ENCODE results near the gene CATSPERZ.
A peak's percentile ranks its signal among the peaks of the same experiment; 100 is the strongest.

Gene CATSPERZ

DNA sequence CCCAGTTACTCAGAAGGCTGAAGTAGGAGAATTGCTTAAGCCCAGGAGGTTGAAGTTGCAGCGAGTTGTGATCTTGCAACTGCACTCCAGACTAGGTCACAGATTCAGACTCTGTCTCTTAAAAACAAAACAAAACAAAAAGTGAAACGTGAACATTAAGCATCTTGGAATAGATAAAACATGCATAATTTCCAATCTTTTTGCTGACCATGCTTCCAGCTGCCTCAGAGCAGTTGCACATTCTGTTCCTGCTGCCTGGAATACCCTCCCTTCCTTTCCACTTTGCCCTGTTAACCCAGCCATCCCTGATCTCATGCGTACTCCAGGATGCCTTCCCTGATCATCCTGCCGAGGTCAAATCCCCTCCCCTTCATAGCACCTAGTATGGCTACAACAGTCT lies 39.1 kb downstream of the CATSPERZ start:
- no peak for TF ChIP-seq CTCF (conservative IDR thresholded peaks at IDR 0.05; ENCODE audit: low read depth, low read length)
- no peak overlapping the region for H3K4me3 ChIP-seq (ENCODE audit: low read length)
- DNase-seq (ENCODE audit: low read depth), result no peak

GRCh38 chr11:64339754-64340408 lies 39.7 kb downstream of the CATSPERZ start, which contains the start of gene CCDC88B:
TSS of gene CCDC88B (plus strand) at chr11:64340204. CDS start at chr11:64340267, 63 bp downstream.
- DNase-seq (ENCODE audit: low read depth), result no peak
- no peak within 1 kb of the TSS for H3K4me3 ChIP-seq (ENCODE audit: low read length)
- TF ChIP-seq CTCF (conservative IDR thresholded peaks at IDR 0.05; ENCODE audit: low read depth, low read length), result no peak

DNA sequence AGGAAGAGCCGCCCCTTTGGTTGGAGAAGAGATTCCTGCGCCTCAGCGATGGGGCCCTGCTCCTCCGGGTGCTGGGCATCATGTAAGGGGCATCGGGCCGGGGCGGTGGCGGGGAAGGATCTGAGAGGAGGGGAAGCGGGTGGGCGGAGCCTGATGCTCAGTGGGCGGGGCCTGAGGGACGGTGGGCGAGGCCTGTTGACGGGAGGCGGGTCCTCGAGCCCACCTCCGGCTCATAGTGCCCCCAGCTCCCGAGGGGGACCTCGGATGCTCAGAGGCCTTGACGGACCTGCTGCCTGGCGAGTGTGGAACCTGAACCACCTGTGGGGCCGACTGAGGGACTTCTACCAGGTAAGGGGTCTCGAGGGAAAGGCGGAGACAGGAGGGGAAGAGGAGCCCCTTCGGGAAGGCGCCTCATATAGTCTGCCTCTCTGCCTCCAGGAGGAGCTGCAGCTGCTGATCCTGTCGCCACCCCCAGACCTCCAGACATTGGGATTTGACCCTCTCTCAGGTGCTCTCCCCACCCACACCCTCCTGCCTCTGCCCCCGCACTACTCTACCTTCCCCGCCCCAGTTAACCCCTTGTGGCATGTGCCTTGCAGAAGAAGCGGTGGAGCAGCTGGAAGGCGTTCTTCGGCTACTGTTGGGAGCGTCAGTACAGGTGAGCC lies 40.6 kb downstream of the CATSPERZ start:
- peak; percentile 7 for TF ChIP-seq CTCF (conservative IDR thresholded peaks at IDR 0.05; ENCODE audit: low read depth, low read length)
- no peak for DNase-seq (ENCODE audit: low read depth)
- H3K4me3 ChIP-seq (ENCODE audit: low read length), result no peak overlapping the region

DNA sequence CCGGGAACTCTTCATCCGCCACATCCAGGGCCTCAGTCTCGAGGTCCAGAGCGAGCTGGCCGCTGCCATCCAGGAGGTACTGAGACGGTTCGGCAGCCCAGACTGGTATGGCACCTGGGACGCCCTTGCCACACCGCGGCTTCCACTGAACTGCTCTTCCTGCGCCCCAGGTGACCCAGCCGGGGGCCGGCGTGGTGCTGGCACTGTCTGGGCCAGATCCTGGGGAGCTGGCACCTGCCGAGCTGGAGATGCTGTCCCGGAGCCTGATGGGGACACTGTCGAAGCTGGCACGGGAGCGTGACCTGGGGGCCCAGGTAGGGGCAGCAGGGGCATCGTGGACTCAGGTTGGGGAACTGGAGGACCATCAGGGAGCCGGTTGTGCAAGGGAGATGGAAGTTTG lies 41.3 kb downstream of the CATSPERZ start:
- no peak for DNase-seq (ENCODE audit: low read depth)
- no peak for TF ChIP-seq CTCF (conservative IDR thresholded peaks at IDR 0.05; ENCODE audit: low read depth, low read length)
- H3K4me3 ChIP-seq (ENCODE audit: low read length), result no peak overlapping the region

DNA sequence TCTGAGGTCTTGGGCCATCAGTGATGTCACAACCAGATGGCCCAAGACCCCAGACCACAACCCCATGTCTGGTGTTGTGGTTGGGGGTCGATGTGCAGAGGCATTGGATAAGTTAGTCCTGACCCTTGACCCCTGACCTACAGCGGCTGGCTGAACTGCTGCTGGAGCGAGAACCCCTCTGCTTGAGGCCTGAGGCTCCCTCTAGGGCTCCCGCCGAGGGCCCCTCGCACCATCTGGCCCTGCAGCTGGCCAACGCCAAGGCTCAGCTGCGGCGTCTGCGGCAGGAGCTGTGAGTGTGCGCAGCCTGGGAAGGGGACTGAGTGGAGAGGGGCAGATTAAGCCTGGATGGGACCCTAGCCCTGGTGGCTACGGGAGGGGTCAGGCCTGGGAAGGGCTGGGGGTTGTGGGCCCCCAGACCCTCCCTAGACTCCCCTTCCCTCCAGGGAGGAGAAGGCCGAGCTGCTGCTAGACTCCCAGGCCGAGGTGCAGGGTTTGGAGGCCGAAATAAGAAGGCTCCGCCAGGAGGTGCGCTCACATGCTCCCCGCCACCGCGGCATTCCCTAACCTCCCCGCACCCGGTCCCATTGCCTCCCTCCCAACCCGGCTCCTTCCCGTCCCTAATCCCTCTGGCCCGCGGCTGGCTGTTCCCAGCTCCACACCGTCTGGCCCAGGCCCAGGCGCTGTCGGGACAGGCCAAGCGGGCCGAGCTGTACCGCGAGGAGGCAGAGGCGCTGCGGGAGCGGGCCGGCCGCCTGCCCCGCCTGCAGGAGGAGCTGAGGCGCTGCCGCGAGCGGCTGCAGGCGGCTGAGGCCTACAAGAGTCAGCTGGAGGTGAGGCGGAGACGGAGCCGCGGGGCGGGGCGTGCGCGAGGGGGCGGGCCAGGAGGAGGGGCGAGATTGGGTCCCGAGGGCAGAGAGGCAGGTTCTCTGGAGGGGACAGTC lies 42.0 kb downstream of the CATSPERZ start:
- peak; percentile 58 for DNase-seq (ENCODE audit: low read depth)
- H3K4me3 ChIP-seq (ENCODE audit: low read length), result peak overlapping the region; percentile 31
- TF ChIP-seq CTCF (conservative IDR thresholded peaks at IDR 0.05; ENCODE audit: low read depth, low read length), result no peak

DNA sequence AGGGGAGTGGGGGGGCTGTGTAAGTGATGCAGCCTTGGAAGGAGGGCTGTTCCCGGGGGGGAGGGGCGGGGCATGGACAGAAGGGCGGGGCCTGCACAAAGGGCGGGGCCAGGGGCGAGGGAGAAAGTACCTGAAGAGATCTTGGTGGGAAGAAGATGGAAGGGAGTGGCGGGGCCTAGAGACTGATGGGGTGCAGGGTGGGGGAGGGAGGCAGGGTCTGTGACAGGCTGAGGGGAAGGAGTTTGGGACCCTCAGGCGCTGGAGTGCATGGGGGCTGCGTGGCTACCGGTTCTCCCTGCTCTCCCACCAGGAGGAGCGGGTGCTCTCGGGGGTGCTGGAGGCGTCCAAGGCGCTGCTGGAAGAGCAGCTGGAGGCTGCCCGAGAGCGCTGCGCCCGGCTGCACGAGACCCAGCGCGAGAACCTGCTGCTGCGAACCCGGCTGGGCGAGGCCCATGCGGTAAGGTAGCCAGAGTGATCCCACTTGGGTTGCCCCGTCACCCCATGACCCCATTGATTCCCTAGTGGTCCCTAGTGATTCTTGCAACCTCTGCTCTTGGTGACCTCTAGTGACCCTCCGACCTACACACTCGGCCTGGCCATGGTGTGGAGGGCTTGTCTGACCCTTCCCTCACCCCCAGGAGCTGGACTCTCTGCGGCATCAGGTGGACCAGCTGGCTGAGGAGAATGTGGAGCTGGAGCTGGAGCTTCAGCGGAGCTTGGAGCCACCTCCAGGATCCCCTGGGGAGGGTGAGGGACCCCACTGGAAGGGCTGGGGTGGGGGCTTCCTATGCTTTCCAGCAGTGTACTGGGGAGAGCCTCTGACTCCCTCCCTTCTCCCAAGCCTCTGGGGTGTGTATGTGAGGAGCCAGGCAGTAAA lies 42.9 kb downstream of the CATSPERZ start:
- peak overlapping the region; percentile 31 for H3K4me3 ChIP-seq (ENCODE audit: low read length)
- no peak for DNase-seq (ENCODE audit: low read depth)

More for the DNA sequence above, 42.9 kb downstream of the CATSPERZ start:
- no peak for TF ChIP-seq CTCF (conservative IDR thresholded peaks at IDR 0.05; ENCODE audit: low read depth, low read length)

Measured in retinal pigment epithelial cell (primary cell).